Mesendoderm (in vitro differentiated cells): ENCODE results near the gene NFE2L3.

ENCODE experiments used
- DNase-seq: peaks from one replicate; pipeline ENCODE4 v3.0.0; 2013
- H2AK5ac ChIP-seq: 2 replicates; pipeline ENCODE4 v1.6.1; 2013; ENCODE audit warnings: low read length, inconsistent platforms
- H2BK120ac ChIP-seq: 2 replicates; pipeline ENCODE4 v1.6.1; 2013; ENCODE audit warnings: low read depth, mild to moderate bottlenecking, low read length, moderate library complexity, mixed read lengths
- H2BK15ac ChIP-seq: replicated peaks from 2 replicates; pipeline ENCODE4 v1.6.1; 2013; ENCODE audit warnings: low read depth, mild to moderate bottlenecking, moderate library complexity
- H2BK5ac ChIP-seq: 2 replicates; pipeline ENCODE4 v1.6.1; 2013; ENCODE audit warnings: low read length, inconsistent platforms
- H3K18ac ChIP-seq: 2 replicates; pipeline ENCODE4 v1.6.1; 2013; ENCODE audit warnings: mild to moderate bottlenecking, low read length, mixed read lengths
- H3K23ac ChIP-seq: one replicate; pipeline ENCODE4 v1.6.1; 2013; ENCODE audit warnings: low read length
- H3K27ac ChIP-seq: 2 replicates; pipeline ENCODE4 v1.5.1; 2013; ENCODE audit warnings: low read depth, mild to moderate bottlenecking, inconsistent platforms, low read length, moderate library complexity
- H3K27me3 ChIP-seq: 2 replicates; pipeline ENCODE4 v1.6.1; 2013; ENCODE audit warnings: low read length, control low read depth, mild to moderate bottlenecking, inconsistent platforms; ENCODE audit not compliant: insufficient read depth, poor library complexity
- H3K36me3 ChIP-seq: 2 replicates; pipeline ENCODE4 v1.6.1; 2013; ENCODE audit warnings: low read length, inconsistent platforms; ENCODE audit not compliant: control insufficient read depth, insufficient read depth
- H3K4ac ChIP-seq: one replicate; pipeline ENCODE4 v1.6.1; 2013; ENCODE audit warnings: low read depth, mild to moderate bottlenecking, low read length, moderate library complexity
- H3K4me1 ChIP-seq: 2 replicates; pipeline ENCODE4 v1.6.1; 2013; ENCODE audit warnings: low read depth, low read length, inconsistent platforms; ENCODE audit not compliant: control insufficient read depth
- H3K4me2 ChIP-seq: 2 replicates; pipeline ENCODE4 v1.6.1; 2013; ENCODE audit warnings: low read length
- H3K4me3 ChIP-seq: 2 replicates; pipeline ENCODE4 v1.5.1; 2013; ENCODE audit warnings: mild to moderate bottlenecking, low read length
- H3K56ac ChIP-seq: one replicate; pipeline ENCODE4 v1.6.1; 2013; ENCODE audit warnings: low read length
- H3K79me1 ChIP-seq: 2 replicates; pipeline ENCODE4 v1.6.1; 2013; ENCODE audit warnings: low read length, inconsistent platforms
- H3K79me2 ChIP-seq: 2 replicates; pipeline ENCODE4 v1.6.1; 2013; ENCODE audit warnings: mild to moderate bottlenecking, low read length; ENCODE audit not compliant: control insufficient read depth, insufficient read depth
- H3K9ac ChIP-seq: 2 replicates; pipeline ENCODE4 v1.6.1; 2013; ENCODE audit warnings: low read length, inconsistent platforms
- H4K5ac ChIP-seq: one replicate; pipeline ENCODE4 v1.6.1; 2013; ENCODE audit warnings: low read length
- H4K8ac ChIP-seq: one replicate; pipeline ENCODE4 v1.6.1; 2013; ENCODE audit warnings: low read depth, mild to moderate bottlenecking, control low read depth, low read length, moderate library complexity
- WGBS: extraction: QIAGEN DNeasy Blood & Tissue Kit; methylation state at CpG from one replicate; pipeline ENCODE4 v1.1.7; 2013; ENCODE audit warnings: low lambda C conversion rate, missing lambda C conversion rate; ENCODE audit not compliant: insufficient coverage; ENCODE audit errors: extremely low coverage; 5-methylcytosine and 5-hydroxymethylcytosine counted together

The NFE2L3 gene

GRCh38 chr7:26199301-26200037 lies 47.5 kb downstream of the NFE2L3 start:
- Histone ChIP-seq H3K27me3 (no peaks in the 10 kb centered on the region), H3K79me1 (no peaks in the 10 kb centered on the region), H2BK5ac (no peak overlapping the region), H2BK15ac (no peak overlapping the region), H3K56ac (peak overlapping the region; percentile 99), H3K4me2 (no peak overlapping the region), H3K23ac (no peak overlapping the region), H3K36me3 (peaks cover 14% of the 10 kb centered on the region), H4K5ac (no peak overlapping the region), H4K8ac (no peak overlapping the region), H3K4me3 (peak overlapping the region; percentile 100), H3K9ac (peak overlapping the region; percentile 100), H2BK120ac (peak overlapping the region; percentile 50), H3K18ac (peak overlapping the region; percentile 98), H2AK5ac (no peak overlapping the region), H3K4ac (peak overlapping the region; percentile 97), H3K4me1 (peaks cover 5% of the 10 kb centered on the region), H3K79me2 (peaks cover 79% of the 10 kb centered on the region), H3K27ac (peak overlapping the region; percentile 99)
- DNase-seq, result peak; percentile 67
- no CpG with 5 or more reads among the region's 36 CpGs for WGBS

GRCh38 chr7:26200038-26200443 lies 48.0 kb downstream of the NFE2L3 start:
- no CpG with 5 or more reads among the region's 29 CpGs for WGBS
- peak; percentile 80 for DNase-seq
- peaks cover 5% of the 10 kb centered on the region for H3K4me1 ChIP-seq

GRCh38 chr7:26200444-26201246 lies 48.6 kb downstream of the NFE2L3 start, which contains the start of gene HNRNPA2B1:
Gene HNRNPA2B1 (minus strand): TSS chr7:26200746. CDS start chr7:26200577, 169 bp downstream.
- DNase-seq, result peak; percentile 99
- H2BK120ac ChIP-seq, result peak within 1 kb of the TSS; percentile 89
- H3K79me2 ChIP-seq, result peaks cover 80% of the 10 kb centered on the region
- peak within 1 kb of the TSS; percentile 98 for H3K18ac ChIP-seq
- H3K27ac ChIP-seq, result peak within 1 kb of the TSS; percentile 99
- H3K9ac ChIP-seq, result peak within 1 kb of the TSS; percentile 100
- H4K8ac ChIP-seq, result no peak within 1 kb of the TSS
- peak within 1 kb of the TSS; percentile 92 for H3K23ac ChIP-seq
- H3K4me1 ChIP-seq, result peaks cover 5% of the 10 kb centered on the region
- peak within 1 kb of the TSS; percentile 100 for H3K4ac ChIP-seq
- H3K56ac ChIP-seq, result peak within 1 kb of the TSS; percentile 99
- H2BK15ac ChIP-seq, result peak within 1 kb of the TSS; percentile 97
- no peaks in the 10 kb centered on the region for H3K79me1 ChIP-seq
- H4K5ac ChIP-seq, result no peak within 1 kb of the TSS
- peak within 1 kb of the TSS; percentile 72 for H2AK5ac ChIP-seq
- H3K4me3 ChIP-seq, result peak within 1 kb of the TSS; percentile 100
- H3K27me3 ChIP-seq, result no peaks in the 10 kb centered on the region
- H3K36me3 ChIP-seq, result peaks cover 11% of the 10 kb centered on the region
- H3K4me2 ChIP-seq, result peak within 1 kb of the TSS; percentile 53
- WGBS, result no CpG with 5 or more reads among the region's 71 CpGs
- H2BK5ac ChIP-seq, result peak within 1 kb of the TSS; percentile 99

More at GRCh38 chr7:26200038-26200443, 48.0 kb downstream of the NFE2L3 start:
- peak overlapping the region; percentile 99 for H3K56ac ChIP-seq
- H2BK15ac ChIP-seq, result no peak overlapping the region
- H3K79me1 ChIP-seq, result no peaks in the 10 kb centered on the region
- no peaks in the 10 kb centered on the region for H3K27me3 ChIP-seq
- peak overlapping the region; percentile 100 for H3K9ac ChIP-seq
- H3K27ac ChIP-seq, result peak overlapping the region; percentile 99
- peak overlapping the region; percentile 99 for H2BK5ac ChIP-seq
- H2AK5ac ChIP-seq, result peak overlapping the region; percentile 72
- peak overlapping the region; percentile 97 for H3K4ac ChIP-seq
- H2BK120ac ChIP-seq, result peak overlapping the region; percentile 73
- H3K79me2 ChIP-seq, result peaks cover 80% of the 10 kb centered on the region
- H3K4me2 ChIP-seq, result no peak overlapping the region
- H4K8ac ChIP-seq, result no peak overlapping the region
- H3K36me3 ChIP-seq, result peaks cover 14% of the 10 kb centered on the region
- no peak overlapping the region for H4K5ac ChIP-seq
- peak overlapping the region; percentile 92 for H3K23ac ChIP-seq
- peak overlapping the region; percentile 100 for H3K4me3 ChIP-seq
- H3K18ac ChIP-seq, result peak overlapping the region; percentile 98

GRCh38 chr7:26201247-26202018 lies 49.4 kb downstream of the NFE2L3 start, which contains the start of gene CBX3:
Gene CBX3 (plus strand): TSS chr7:26201745. CDS start chr7:26202999, 1,254 bp downstream.
- Histone ChIP-seq H3K18ac (peak within 1 kb of the TSS; percentile 99), H3K79me2 (peaks cover 79% of the 10 kb centered on the region), H3K79me1 (no peaks in the 10 kb centered on the region), H2BK120ac (peak within 1 kb of the TSS; percentile 99), H2BK15ac (peak within 1 kb of the TSS; percentile 97), H3K56ac (peak within 1 kb of the TSS; percentile 99), H3K4me3 (peak within 1 kb of the TSS; percentile 100), H2AK5ac (peak within 1 kb of the TSS; percentile 6), H4K5ac (no peak within 1 kb of the TSS), H3K4ac (peak within 1 kb of the TSS; percentile 100), H2BK5ac (peak within 1 kb of the TSS; percentile 98), H3K36me3 (peaks cover 6% of the 10 kb centered on the region), H3K4me1 (peaks cover 5% of the 10 kb centered on the region), H3K27me3 (no peaks in the 10 kb centered on the region), H3K9ac (peak within 1 kb of the TSS; percentile 100), H4K8ac (peak within 1 kb of the TSS; percentile 70), H3K4me2 (peak within 1 kb of the TSS; percentile 53), H3K23ac (peak within 1 kb of the TSS; percentile 71), H3K27ac (peak within 1 kb of the TSS; percentile 99)
- DNase-seq, result peak; percentile 98
- no CpG with 5 or more reads among the region's 86 CpGs for WGBS
